Hematopoietic multipotent progenitor cell treated with erythropoietin and hydrocortisone succinate and interleukin-3 and kit ligand, for 6 days (in vitro differentiated cells): Measurements from ENCODE around the gene DDX39B.

Experiments used
- DNase-seq: peaks from one replicate; pipeline ENCODE4 v3.0.0-alpha.2; 2015

The DDX39B gene

DNA sequence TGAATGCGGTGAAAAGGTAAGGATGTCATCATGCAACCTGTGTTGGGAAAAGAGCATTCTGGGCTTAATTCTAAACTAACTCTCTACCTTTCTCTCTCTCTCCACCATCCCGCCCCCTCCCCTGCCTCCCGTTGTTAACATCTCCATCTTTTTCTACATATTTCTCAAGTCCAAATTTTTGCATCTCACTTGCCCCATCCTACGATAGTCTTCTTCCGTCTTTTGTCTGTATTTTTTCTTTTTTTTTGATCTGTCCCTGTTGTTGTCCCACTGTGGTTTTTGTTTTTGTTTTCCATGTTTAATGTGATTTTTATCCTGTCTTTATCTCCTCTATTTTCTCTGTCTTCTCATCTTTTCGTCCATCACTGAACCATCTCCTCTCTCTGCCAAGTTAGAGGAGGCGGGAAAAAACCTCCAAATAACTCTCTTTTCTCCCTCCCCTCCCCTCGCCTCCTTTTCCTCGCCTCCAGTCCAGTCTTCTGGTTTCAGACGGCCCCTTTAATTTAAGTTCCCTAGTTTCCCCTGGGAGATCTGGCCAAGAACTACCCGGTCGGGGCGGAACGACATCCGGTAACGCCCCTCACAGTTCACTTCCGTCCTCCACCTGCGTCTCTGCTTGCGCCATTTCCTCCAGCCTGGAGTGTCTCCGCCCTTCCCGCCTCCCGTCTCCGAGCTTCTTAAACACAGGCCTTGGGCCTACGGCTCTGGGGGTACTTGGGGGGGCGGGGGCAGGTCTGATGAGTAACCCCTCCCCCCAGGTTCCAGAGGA, 5.3 kb upstream of the DDX39B start, which contains the start of gene NFKBIL1:
Gene NFKBIL1 (plus strand): TSS at position 651 of the 769 bp plus-strand sequence. CDS start 87 bp downstream, at position 738.
- DNase-seq = peak; percentile 98

DNA sequence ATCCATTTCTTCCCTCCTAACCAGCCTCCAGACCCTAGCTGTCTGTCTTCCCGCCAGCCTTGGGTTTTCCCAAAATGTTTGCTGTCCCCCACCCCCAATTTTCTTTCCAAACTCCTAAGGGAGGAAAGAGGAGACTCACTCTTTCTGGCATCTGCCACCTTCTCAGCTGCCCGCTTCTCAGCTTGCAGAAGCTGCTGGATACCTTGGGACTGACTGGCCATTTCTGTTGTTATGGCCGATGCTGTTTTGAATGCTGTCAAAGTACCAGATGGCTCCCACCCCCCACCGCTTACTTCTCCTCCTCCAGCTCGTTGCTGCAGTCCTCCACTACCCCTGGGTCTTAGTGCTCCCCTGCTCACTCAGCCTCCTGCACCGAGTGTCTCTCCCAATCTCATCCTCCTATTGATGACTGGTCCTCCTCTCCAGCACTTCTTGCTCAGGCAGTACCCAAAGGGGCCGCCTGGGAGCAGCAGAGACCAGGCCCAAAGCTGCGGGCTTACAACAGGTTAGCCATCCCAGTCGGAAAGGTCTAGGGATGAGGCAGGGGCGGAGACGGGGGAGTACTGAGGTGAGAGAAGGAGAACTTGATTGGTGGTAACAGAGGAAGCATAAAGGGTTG, 4.6 kb upstream of the DDX39B start, which contains the start of gene ATP6V1G2:
Gene ATP6V1G2 (minus strand): TSS at position 270 of the 619 bp plus-strand sequence. CDS start 49 bp downstream, at position 221.
- peak; percentile 92 for DNase-seq

DNA sequence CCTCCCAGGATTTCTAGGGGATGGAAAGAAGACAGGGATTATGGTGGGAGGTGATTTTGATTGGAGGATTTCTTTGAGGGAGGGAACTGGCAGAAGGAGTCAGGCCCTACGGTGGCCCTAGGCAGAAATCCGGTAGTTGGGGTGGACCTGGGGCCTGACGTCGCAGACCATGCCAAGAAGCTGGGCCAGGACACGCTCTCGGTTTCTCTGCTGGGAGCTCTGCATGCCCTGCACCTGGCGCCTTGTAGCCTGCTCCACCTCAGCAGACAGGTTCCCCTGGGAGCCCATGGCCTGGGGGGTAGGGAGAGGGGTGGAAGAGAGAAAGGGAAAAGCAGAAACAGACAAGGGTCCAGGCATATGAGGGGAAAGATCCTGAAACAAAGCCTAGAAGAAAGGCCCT, 3.5 kb upstream of the DDX39B start:
- no peak for DNase-seq

DNA sequence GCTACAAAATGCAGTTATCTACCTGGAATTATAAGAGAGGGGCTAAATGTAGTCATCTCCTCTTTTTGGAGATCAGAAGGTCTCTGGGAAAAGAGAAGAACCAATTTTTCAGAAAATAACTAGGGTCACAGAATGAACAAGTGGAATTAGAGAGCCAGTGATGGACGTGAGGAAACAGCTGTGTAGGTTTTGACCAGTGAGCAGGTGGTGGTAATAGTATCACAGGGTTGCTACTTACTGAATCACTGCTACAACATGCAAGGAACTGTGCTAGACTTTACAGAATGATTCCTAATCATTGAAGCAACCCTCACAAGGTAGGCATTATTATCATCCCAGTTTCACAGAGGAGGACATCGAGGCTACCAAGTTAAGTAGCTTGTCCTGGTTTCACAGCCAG, 2.9 kb upstream of the DDX39B start:
- DNase-seq = no peak

DNA sequence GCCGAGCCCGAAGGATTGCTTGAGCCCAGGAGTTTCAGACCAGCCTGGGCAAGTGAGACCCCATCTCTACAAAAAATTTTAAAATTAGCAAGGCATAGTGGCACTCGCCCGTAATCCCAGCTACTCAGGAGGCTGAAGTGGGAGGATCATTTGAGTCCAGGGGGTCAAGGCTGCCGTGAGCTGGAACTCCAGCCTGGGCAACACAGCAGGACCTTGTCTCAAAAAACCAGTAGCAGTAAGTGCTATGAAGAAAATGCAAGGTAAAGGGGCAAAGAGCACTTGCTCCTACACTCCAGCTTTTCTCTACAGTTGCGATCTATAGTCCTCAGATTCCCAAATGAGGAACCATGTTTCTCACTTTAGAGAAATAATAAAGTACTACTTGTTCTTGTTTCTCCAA, 1.8 kb upstream of the DDX39B start:
- no peak for DNase-seq

DNA sequence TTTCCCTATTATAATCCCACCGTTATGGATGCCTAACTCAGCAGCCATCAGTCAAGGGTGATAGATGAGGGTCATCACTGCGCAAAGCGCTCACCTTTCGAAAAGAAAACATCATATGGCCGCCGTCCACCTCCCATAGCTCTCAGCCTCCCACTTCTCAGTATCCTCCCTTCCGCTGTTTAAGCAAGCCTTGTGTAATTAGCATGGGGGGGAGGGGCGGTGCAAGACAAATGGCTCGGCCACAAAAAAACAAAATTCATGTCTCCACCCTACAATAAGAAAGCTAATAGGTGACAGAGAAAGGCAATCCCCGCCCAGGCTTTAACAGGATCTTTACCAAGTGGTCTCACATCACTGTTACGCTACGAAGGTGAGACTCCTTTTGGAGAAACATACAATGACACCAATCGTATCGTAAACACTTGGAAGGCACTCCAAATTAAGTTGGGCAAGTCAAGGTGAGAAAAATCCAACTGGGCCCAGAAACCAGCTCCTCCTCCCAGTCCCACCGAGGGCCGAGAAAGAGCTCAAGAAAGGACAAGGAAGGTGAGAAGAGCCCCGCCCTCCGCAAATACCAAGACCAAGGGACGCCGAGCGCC, 645 bp downstream of the DDX39B start:
- peak; percentile 90 for DNase-seq

DNA sequence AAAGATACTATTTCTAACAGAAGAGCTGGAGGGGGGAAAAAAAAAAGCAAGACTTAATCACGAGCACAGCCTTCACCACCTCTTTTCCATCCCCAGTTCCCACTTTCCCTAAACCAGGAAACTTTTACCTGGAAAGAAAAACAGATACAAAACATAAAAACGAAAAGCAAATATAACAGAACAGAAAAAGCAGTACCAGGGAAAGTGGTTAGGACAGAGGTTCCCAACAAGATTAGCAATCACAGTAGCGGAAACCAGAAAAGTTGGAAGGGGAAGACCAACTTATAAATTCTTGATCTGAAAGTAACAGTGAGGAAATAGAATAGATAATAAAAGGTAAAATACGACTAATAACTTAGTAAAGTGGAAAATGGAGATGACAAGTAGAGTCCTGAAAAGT, 1.2 kb downstream of the DDX39B start:
- no peak for DNase-seq

DNA sequence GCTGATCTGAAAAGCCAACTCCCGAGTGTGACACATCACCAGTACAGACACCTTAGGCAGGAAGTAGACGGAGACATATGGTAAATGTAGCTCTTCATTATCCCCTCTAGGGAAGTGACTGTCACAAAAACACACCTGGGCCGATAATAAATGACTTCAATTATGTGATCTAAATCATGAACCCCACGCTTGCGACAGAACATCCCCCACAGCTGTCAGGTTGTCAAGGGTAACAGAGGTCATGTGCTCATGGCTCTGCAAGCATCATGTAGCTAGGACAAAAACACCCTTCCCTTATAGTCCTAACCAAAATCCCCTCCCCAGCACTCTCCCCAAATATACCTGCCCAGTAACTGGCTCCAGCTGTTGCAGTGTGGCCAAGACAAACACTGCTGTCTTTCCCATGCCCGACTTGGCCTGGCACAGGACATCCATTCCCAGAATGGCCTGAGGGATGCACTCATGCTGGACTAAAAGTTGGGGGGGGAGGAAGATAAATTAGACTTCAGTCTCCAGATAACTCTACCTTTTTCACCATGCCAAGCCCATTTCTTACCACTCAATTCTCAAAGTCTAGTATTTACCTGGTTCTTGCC, 2.9 kb downstream of the DDX39B start:
- DNase-seq = no peak

DNA sequence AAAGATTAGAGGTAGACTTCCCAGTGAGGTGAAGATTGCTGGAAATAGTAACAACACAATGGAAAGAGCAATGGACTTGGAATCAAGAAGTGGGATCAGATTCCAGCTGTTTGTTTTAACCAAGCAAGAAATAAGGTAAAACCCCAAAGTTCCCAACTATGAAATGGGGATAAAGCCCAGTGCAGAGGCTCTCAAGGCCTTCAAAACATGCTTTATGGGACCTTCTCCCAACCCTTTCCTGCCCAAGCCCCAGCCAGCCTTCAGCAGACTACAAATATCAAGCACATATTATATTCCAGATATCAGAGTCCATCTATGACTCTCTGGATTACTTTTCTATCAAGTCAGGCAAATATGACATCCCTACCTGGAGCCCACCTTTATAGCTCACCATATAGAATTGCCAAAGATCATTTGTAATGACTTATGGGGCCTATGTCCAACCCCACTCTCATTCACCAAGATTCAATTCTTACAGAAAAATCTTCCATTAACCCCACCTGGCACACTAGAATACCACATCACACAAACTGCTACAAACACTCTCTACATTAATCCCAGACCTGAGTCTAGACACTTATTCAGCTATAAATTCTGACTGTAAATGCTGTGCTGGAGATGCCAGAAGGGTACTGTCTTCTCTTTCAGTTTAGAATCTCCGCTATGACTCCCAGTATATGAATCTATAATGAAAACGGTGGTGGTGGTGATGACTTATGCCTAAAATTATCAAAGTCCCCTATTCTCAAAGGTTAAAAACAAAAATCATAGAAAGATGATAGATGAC, 6.1 kb downstream of the DDX39B start:
- no peak for DNase-seq

DNA sequence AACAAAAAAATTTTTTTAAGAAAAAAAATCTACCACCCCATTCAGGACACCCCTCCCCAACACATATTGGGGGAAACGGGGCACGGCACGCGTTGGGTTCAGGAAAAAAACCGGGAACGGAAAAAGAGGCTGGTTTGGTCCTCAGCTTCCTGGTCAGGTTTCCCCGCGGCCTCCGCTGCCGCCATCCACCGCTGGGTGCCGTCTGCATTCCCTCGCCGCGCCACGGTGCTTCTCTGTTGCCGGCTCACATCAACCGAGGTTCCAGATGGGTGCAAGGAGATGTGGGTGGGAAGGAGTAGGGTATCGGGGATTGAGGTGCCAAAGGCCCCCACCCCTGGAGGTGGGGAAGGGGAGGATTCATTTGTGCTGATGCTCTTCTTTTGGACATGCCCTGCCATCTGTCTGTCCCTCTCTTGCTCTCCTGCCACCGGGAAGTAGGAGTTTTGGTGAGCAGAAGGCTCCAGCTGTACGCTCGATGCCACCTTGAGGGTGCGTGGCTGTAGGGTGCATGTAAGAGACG, 7.2 kb downstream of the DDX39B start:
- no peak for DNase-seq

DNA sequence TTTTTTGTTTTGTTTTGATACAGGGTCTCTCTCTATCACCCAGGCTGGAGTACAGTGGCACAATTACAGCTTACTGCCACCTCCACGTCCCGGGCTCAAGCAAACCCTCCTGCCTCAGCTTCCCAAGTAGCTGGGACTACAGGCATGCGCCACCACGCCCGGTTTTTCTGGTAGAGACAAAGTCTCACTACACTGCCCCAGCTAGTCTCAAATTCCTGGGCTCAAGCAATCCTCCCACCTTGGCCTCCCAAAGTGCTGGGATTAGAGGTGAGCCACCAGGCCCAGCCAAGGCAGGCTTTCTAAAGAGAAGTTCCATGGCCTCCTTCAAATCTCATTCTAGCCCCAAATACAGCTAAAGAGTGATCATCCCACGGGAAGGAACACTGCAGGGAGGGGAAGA, 7.8 kb downstream of the DDX39B start:
- DNase-seq = no peak

DNA sequence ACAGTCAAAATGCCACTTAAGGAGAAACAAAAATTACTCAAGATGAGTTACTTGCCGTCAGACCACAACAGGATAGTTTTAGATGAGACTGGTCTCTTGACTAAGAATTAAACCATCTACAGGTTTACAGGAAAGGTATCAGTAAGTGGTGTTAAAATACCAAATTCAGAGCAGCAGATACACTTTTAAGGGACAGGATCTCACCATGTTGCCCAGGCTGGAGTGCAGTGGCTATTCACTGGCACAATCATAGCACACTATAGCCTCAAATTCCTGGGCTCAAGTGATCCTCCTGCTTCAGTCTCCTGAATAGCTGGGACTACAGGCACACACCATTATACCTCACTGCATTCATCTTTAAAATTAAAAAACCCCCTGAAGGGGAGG, 8.4 kb downstream of the DDX39B start:
- no peak for DNase-seq

DNA sequence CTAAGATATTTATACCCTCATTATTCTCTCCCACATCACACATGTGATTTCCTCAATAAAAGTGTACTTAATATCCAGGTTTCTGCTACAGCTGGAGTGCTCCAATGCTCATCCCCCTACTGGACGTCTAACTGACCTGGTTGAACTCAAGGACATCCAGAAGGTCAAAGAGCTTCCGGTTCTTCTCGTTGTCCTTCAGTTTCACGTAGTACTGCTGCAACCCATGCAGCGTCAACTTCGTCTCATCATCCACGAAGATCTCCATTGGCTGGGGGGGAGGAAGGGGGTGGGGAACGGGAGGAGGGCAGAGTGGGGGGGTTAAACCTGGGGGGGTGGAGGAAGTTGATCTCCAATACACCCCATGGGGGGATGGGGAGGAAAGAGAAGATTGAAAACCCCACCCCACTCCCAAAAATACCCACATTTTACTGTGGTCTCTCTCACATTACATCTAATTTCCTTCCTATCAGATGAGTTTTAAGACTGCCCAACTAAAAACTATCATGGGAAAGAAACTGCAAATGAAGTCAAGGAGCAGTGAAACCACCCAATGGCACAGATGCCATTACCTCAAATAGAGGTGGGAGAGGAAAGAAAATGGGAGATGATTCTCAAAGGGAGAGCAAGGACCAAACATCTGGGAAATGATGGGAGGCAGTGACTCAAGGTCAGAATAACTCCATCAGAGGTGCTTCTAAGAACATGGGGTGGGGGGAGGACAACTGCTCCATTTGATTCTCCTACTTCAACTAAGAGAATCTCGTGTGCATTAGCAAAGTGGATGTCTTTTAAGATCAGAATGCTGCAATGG, 9.0 kb downstream of the DDX39B start:
- no peak for DNase-seq

DNA sequence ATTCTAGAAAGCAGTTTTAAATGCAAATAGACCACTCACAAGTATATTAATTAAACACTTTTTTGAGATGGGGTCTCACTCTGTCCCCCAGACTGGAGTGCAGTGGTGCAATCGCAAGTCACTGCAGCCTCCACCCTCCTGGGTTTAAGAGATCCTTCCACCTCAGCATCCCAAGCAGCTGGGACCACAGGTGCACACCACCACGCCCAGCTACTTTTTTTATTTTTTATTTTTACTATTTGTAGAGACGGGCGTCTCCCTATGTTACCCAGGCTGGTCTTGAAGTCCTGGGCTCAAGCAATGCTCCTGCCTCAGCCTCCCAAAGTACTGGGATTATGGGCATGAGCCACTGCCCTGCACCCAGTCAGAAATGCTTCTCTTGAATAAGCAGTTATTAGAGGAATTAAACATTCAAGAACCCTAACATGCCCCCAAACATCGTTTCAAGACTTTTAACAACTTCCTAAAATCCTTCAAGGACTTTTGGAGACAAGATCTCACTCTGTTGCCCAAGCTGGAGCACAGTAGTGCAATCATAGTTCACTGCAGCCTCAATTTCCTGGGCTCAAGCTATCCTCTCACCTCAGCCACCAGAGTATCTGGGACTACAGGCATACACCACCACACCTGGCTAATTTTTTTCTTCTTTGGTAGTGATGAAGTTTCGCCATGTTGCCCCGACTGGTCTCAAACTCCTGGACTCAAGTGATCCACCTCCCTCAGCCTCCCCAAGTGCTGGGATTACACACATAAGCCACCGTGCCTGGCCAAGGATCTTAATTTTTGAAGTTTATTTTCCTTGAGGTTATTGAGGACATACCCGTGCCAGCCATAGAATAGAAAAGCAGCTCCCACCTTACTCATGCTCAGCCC, 9.8 kb downstream of the DDX39B start:
- no peak for DNase-seq

DNA sequence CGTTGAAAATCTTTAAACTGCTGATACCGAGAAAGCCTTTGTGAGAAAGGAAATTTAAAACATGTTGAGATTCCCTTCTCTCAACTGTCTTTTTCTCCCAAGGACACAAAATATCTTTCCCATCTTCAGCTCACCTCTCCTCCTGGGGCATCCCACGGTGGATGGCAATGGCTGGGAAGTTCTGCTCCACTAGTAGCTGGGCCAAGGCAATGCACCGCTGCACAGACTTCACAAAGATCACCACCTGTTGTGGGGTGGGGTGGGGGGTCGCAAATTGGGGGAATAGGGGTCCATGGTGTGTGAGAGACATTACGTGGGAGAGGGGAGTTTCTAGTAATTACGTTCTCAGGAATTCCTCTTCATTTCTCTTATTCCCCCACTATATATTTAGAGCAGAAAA, 10.6 kb downstream of the DDX39B start:
- no peak for DNase-seq

DNA sequence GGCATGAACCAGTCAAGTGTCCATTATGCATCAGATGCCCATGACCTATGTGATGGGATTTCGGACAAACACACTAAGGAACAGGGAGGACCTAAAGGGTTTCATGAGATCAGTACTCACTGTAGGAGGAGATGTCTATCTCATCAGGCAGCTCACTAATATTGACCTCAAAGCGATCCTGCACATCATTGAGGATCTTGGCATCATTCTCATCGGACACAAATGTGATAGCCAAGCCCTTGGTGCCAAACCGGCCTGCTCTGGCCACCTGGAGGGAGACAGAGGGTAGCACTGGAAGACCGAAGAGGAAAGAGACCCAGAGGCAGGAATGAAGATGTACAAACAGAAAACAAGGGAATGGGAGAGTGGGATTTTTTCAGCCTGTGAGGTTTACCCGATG, 11.1 kb downstream of the DDX39B start:
- no peak for DNase-seq

DNA sequence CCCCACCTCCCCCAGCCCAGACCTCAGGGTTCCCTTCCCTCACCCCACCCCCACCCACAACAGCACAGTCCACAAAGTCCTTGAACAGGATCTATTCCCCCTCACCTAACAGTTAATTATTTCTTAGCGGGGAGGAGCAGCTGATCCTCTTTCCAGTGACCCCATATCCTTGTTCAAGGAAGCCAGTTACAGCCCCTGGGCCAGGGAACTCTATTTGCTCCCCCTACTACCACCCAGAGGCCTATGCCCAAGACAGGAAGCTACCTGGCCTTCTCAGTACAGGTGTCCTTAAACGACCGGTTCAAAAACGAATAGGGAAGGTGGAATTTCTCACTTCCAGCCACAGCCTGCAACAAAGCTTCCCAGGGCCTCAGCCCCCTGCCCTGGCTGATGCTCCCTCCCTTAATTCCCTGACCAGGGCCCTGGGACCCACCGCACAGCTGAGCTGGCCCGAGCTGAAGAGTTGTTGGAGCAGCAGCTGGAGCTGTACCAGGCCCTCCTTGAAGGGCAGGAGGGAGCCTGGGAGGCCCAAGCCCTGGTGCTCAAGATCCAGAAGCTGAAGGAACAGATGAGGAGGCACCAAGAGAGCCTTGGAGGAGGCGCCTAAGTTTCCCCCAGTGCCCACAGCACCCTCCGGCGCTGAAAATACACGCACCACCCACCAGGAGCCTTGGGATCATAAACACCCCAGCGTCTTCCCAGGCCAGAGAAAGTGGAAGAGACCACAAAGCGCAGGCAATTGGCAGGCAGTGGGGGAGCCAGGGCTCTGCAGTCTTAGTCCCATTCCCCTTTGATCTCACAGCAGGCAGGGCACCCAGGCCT, 12.3 kb downstream of the DDX39B start:
- no peak for DNase-seq

DNA sequence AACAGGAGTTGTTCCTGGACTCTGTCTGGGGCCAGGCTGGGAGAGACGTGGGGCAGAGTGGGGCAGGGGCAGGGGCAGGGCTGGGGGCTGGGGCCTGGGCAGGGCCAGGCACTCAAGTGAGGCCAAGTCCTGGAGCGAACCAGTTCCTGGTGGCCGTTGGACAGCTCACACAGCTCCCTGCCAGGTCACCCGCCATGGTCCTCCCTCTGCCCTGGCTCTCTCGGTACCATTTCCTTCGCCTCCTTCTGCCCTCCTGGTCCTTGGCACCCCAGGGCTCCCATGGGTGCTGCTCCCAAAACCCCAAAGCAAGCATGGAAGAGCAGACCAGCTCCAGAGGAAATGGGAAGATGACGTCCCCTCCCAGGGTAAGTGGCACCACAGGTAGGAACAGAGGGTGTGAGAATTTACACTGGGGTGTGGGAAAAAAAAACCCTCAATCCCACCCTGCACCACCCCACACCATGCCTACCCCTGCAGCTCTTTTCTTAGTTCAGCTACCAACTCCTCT, 12.9 kb downstream of the DDX39B start, which contains the start of gene MCCD1:
Gene MCCD1 (plus strand): TSS at position 142 of the 508 bp plus-strand sequence. CDS start 53 bp downstream, at position 195.
- DNase-seq = no peak

DNA sequence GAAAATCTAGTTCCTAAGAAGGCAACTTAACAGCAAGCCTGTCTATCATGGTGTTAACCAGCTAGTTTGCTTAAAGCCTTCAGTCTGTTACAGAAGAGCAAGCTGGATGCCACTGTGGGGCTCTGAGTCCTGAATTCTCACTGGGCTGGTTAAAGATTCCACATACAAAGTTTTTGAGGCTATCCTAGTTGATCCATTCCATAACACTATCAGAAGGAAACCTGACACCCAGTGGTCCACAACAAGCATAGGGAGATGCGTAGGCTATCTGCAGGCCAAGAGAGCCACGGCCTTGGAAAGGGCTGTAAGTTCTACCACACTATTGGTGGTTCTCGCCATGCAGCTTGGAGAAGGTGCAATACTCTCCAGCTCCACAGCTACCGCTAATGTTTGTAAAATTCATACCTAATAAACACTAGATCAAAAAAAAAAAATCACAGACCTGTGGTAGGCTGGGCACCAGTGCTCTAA, 13.5 kb downstream of the DDX39B start:
- peak; percentile 24 for DNase-seq
